GM18502 (cell line): ENCODE data around the gene CD4.
A peak's percentile ranks its signal among the peaks of the same experiment; 100 is the strongest.
"Not testable (repeated sequence)": the region's sequence is repeated elsewhere in the genome, so short reads cannot be mapped to it uniquely, and the experiment has no call there.

Experiments used
- ATAC-seq: cut with Tn5 transposase; IDR thresholded peaks from one replicate; pipeline ENCODE4 v1.9.1; 2021; ENCODE audit warnings: mild to moderate bottlenecking; ENCODE audit not compliant: unreplicated experiment, poor library complexity

Gene CD4

DNA sequence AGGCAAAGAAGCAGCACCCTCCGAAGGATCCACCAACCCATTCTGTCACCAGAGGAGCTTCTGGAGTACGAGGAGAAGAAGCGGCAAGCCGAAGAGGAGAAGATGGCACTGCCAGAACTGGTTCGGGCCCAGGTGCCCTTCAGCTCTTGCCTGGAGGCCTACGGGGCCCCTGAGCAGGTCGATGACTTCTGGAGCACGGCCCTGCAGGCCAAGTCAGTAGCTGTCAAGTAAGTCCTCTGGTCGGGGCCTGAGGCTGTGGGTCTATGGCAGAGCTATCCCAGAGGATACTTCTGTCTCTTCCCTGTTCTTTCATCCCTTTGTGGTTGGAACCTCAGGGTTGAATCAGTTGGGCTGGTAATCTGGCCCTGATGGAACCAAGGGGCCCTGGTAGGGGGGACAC, 72.1 kb downstream of the CD4 start:
- no peak for ATAC-seq

- no peak for ATAC-seq
These were observed 73.7 kb downstream of the CD4 start for GRCh38 chr12:6863033-6863432.

DNA sequence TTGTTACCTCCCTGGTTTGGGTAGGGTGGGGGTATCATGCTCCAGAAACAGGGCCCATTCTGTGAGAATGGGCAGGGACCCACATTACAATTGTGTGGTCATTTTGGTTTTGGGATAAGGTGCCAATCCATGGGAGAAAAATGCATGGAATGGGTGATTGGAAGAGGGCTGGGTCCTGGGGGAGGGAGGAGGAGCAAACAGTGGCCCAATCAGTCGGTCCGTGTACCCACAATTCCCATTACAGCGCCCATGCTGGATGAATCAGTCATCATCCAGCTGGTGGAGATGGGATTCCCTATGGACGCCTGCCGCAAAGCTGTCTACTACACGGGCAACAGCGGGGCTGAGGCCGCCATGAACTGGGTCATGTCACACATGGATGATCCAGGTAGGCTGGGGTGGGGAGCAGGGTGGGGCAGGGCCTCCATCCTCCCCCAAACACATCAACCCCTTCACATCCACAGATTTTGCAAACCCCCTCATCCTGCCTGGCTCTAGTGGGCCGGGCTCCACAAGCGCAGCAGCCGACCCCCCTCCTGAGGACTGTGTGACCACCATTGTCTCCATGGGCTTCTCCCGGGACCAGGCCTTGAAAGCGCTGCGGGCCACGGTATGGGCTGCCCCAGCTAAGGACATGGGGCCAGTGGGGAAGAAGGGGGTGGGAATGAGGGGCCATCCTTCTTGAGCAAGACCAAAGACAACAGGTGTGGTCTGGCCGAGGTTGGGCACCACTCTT, 74.4 kb downstream of the CD4 start:
- no peak for ATAC-seq

DNA sequence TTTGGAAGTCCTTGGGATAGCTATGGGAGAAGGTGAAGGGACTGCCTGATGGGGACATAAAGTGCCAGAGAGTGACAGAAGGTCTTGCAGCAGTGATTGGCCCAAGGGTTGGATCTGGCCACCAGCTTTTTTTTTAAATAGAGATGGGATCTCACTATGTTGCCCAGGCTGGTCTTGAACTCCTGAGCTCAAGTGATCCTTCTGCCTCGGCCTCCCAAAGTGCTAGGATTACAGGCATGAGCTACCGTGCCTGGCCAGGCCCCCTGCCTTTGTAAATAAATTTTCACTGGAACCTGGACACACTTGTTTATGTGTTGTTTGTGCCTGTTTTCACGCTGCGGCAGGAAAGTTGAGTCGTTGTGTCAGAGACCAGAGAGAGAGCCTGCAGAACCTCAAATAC, 76.0 kb downstream of the CD4 start:
- ATAC-seq, result not testable (repeated sequence)

GRCh38 chr12:6866163-6866919, 77.0 kb downstream of the CD4 start:
- no peak for ATAC-seq

DNA sequence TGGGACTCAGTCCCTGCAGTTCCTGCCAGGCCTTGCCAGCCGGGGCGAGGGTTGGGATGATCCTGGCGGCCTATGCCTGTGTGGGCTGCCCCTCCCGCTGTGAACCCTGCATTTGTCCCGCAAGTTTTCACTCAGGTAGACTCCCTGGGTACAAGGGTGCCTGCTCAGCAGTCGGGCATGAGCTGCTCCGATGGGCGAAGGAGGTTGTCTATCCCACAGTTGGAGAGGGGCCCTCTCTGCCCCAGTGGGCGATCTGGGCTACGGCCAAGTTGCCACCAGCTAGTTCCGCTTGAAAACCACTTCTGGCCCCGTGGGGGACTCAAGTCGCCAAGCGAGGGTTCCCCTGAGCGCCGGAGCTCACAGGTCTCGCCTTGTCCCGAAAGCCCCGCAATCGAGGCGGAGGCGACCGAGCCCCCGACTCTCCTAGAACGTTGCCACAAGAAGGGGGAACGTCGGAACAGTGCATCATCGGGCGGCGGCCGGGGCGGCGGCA, 77.6 kb downstream of the CD4 start:
- ATAC-seq, result peak; percentile 20

DNA sequence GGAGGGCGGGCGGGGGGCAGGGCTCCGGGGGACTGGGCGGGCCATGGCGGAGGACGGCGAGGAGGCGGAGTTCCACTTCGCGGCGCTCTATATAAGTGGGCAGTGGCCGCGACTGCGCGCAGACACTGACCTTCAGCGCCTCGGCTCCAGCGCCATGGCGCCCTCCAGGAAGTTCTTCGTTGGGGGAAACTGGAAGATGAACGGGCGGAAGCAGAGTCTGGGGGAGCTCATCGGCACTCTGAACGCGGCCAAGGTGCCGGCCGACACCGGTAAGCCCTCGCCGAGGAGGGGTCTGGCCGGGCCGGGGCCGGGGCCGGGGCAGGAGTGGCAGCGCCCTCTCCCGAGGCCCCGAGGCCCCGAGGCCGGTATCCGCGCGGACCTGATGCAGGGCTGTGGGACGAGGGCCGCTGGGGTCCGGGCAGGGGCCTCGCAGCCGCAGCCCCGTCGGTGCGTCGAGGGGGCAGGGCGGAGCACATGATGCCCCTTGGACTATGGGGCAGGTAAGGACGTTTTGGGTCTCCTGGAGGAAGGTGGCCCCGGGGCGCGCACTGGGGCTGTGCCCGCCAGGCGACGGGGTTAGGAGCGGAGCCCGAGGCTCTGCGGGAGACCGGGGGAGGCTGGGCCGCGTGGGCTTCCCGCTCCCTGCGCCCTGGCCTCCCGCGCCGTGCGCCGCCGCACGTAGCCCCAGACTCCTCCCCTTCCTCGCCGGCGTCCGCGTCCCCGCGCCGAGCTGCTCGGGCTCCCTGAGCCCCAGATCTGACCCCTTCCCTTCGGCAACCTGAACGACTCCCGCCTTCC, 78.3 kb downstream of the CD4 start, which contains the start of gene TPI1:
TPI1 (plus strand) TSS at position 119 of the 798 bp plus-strand sequence; CDS start at position 155, 36 bp downstream.
- peak; percentile 50 for ATAC-seq

GRCh38 chr12:6868211-6869048, 79.1 kb downstream of the CD4 start:
- no peak for ATAC-seq

GRCh38 chr12:6869049-6870021, 80.0 kb downstream of the CD4 start:
- no peak for ATAC-seq

DNA sequence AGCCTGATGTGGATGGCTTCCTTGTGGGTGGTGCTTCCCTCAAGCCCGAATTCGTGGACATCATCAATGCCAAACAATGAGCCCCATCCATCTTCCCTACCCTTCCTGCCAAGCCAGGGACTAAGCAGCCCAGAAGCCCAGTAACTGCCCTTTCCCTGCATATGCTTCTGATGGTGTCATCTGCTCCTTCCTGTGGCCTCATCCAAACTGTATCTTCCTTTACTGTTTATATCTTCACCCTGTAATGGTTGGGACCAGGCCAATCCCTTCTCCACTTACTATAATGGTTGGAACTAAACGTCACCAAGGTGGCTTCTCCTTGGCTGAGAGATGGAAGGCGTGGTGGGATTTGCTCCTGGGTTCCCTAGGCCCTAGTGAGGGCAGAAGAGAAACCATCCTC, 81.0 kb downstream of the CD4 start:
- not testable (repeated sequence) for ATAC-seq
